Type B pancreatic cell (in vitro differentiated cells): ENCODE results near the gene CYB5R4. TPM values are rescaled to one million over a fixed set of nuclear protein-coding genes. Genes with fewer than 3 reads are reported as not detected.
"Not testable (repeated sequence)": the region's sequence is repeated elsewhere in the genome, so short reads cannot be mapped to it uniquely, and the experiment has no call there.

Source experiments
- DNase-seq: peaks from one replicate; pipeline ENCODE4 v3.0.0; 2021; ENCODE audit warnings: mixed read lengths; ENCODE audit not compliant: unreplicated experiment; ENCODE audit errors: extremely low spot score
- H3K27ac Mint-ChIP-seq: 2 replicates; pipeline ENCODE4 v1.8.0; 2021; ENCODE audit warnings: mild to moderate bottlenecking, mixed read lengths
- H3K27me3 Mint-ChIP-seq: 2 replicates; pipeline ENCODE4 v1.8.0; 2021; ENCODE audit warnings: mixed read lengths
- H3K36me3 Mint-ChIP-seq: 2 replicates; pipeline ENCODE4 v1.8.0; 2021; ENCODE audit warnings: mixed read lengths
- H3K4me1 Mint-ChIP-seq: one replicate; pipeline ENCODE4 v1.8.0; 2021; ENCODE audit warnings: mixed read lengths; ENCODE audit not compliant: unreplicated experiment
- H3K4me3 Mint-ChIP-seq: 2 replicates; pipeline ENCODE4 v1.8.0; 2021; ENCODE audit warnings: mild to moderate bottlenecking, mixed read lengths
- H3K9me3 Mint-ChIP-seq: 2 replicates; pipeline ENCODE4 v1.8.0; 2021; ENCODE audit warnings: mixed read lengths
- total RNA-seq: library from RNA; stranded (reverse); gene quantifications from 2 replicates; pipeline ENCODE4 v1.2.1, GENCODE V29; 2021; ENCODE audit warnings: low replicate concordance
- TF ChIP-seq, protein P1 (sequence below): fragments of 200-600 bp; sonication (generic); conservative IDR thresholded peaks from 2 replicates; pipeline ENCODE4 v1.5.0; 2021; ENCODE audit warnings: antibody characterized with exemption, mild to moderate bottlenecking

The CYB5R4 gene
- total RNA-seq, 1 donor from 2014 or later = 9.0 TPM

GRCh38 chr6:83948851-83949250, 89.4 kb downstream of the CYB5R4 start:
- no peak for DNase-seq
- Mint-ChIP-seq H3K4me3 (no peak overlapping the region), H3K36me3 (no peaks in the 10 kb centered on the region), H3K9me3 (peaks cover 16% of the 10 kb centered on the region), H3K27ac (no peak overlapping the region), H3K4me1 (no peaks in the 10 kb centered on the region), H3K27me3 (no peaks in the 10 kb centered on the region)
- TF ChIP-seq, protein P1, sequence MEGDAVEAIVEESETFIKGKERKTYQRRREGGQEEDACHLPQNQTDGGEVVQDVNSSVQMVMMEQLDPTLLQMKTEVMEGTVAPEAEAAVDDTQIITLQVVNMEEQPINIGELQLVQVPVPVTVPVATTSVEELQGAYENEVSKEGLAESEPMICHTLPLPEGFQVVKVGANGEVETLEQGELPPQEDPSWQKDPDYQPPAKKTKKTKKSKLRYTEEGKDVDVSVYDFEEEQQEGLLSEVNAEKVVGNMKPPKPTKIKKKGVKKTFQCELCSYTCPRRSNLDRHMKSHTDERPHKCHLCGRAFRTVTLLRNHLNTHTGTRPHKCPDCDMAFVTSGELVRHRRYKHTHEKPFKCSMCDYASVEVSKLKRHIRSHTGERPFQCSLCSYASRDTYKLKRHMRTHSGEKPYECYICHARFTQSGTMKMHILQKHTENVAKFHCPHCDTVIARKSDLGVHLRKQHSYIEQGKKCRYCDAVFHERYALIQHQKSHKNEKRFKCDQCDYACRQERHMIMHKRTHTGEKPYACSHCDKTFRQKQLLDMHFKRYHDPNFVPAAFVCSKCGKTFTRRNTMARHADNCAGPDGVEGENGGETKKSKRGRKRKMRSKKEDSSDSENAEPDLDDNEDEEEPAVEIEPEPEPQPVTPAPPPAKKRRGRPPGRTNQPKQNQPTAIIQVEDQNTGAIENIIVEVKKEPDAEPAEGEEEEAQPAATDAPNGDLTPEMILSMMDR = no peak

GRCh38 chr6:83951423-83951822, 91.9 kb downstream of the CYB5R4 start:
- H3K36me3 Mint-ChIP-seq = peaks cover 12% of the 10 kb centered on the region
- not testable (repeated sequence) for H3K27me3 Mint-ChIP-seq, H3K27ac Mint-ChIP-seq, H3K9me3 Mint-ChIP-seq, H3K4me3 Mint-ChIP-seq, DNase-seq, H3K4me1 Mint-ChIP-seq

GRCh38 chr6:83952830-83953229, 93.3 kb downstream of the CYB5R4 start:
- Mint-ChIP-seq H3K4me3 (no peak overlapping the region), H3K27ac (no peak overlapping the region), H3K27me3 (no peaks in the 10 kb centered on the region), H3K4me1 (no peaks in the 10 kb centered on the region), H3K9me3 (no peaks in the 10 kb centered on the region), H3K36me3 (peaks cover 15% of the 10 kb centered on the region)
- TF ChIP-seq, protein P1 = no peak
- no peak for DNase-seq

DNA sequence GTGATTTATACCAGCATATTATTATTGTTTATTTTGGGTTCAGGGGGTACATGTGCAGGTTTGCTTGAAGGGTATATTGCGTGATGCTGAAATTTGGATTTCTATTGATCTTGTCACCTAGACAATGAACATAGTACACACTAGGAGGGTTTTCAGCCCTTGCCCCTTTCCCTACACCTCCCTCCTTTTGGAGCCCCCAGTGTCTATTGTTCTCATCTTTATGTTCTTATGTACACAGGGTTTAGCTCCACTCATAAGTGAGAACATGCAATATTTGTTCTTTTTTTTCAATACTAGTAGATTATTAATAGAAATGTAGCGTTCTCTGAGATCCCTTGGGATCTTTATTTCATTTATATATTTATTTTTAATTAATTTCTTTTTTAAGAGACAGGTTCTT, 94.9 kb downstream of the CYB5R4 start:
- no peaks in the 10 kb centered on the region for H3K9me3 Mint-ChIP-seq
- no peak overlapping the region for H3K4me3 Mint-ChIP-seq
- peaks cover 15% of the 10 kb centered on the region for H3K36me3 Mint-ChIP-seq
- H3K27me3 Mint-ChIP-seq = no peaks in the 10 kb centered on the region
- TF ChIP-seq, protein P1 = no peak
- H3K4me1 Mint-ChIP-seq = no peaks in the 10 kb centered on the region
- no peak for DNase-seq
- H3K27ac Mint-ChIP-seq = no peak overlapping the region

GRCh38 chr6:83958241-83958685, 98.8 kb downstream of the CYB5R4 start:
- H3K4me1 Mint-ChIP-seq = no peaks in the 10 kb centered on the region

GRCh38 chr6:83960664-83961063, 101.2 kb downstream of the CYB5R4 start:
- H3K9me3 Mint-ChIP-seq = peaks cover 6% of the 10 kb centered on the region
- no peaks in the 10 kb centered on the region for H3K4me1 Mint-ChIP-seq
- H3K36me3 Mint-ChIP-seq = peaks cover 27% of the 10 kb centered on the region
- H3K27ac Mint-ChIP-seq = no peak overlapping the region
- no peak overlapping the region for H3K4me3 Mint-ChIP-seq
- TF ChIP-seq, protein P1 = no peak
- no peak for DNase-seq
- H3K27me3 Mint-ChIP-seq = no peaks in the 10 kb centered on the region

More at GRCh38 chr6:83958241-83958685, 98.8 kb downstream of the CYB5R4 start:
- Mint-ChIP-seq H3K27ac (no peak overlapping the region), H3K4me3 (no peak overlapping the region), H3K36me3 (peaks cover 17% of the 10 kb centered on the region), H3K27me3 (no peaks in the 10 kb centered on the region), H3K9me3 (no peaks in the 10 kb centered on the region)
- no peak for DNase-seq
- TF ChIP-seq, protein P1 = no peak
